ENCODE data around the gene SMARCB1.

Gene SMARCB1

DNA sequence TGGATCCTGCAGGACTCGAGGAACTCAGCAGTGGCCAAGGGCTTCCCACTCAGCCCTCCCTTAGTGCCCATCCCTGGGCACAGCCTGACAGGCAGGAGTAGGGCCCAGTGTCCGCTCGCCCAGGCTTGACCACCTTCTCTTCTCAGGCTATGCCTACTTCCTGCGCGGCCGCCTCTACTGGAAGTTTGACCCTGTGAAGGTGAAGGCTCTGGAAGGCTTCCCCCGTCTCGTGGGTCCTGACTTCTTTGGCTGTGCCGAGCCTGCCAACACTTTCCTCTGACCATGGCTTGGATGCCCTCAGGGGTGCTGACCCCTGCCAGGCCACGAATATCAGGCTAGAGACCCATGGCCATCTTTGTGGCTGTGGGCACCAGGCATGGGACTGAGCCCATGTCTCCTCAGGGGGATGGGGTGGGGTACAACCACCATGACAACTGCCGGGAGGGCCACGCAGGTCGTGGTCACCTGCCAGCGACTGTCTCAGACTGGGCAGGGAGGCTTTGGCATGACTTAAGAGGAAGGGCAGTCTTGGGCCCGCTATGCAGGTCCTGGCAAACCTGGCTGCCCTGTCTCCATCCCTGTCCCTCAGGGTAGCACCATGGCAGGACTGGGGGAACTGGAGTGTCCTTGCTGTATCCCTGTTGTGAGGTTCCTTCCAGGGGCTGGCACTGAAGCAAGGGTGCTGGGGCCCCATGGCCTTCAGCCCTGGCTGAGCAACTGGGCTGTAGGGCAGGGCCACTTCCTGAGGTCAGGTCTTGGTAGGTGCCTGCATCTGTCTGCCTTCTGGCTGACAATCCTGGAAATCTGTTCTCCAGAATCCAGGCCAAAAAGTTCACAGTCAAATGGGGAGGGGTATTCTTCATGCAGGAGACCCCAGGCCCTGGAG, 3.3 kb upstream of the SMARCB1 start:
- TF ChIP-seq, protein P1, sequence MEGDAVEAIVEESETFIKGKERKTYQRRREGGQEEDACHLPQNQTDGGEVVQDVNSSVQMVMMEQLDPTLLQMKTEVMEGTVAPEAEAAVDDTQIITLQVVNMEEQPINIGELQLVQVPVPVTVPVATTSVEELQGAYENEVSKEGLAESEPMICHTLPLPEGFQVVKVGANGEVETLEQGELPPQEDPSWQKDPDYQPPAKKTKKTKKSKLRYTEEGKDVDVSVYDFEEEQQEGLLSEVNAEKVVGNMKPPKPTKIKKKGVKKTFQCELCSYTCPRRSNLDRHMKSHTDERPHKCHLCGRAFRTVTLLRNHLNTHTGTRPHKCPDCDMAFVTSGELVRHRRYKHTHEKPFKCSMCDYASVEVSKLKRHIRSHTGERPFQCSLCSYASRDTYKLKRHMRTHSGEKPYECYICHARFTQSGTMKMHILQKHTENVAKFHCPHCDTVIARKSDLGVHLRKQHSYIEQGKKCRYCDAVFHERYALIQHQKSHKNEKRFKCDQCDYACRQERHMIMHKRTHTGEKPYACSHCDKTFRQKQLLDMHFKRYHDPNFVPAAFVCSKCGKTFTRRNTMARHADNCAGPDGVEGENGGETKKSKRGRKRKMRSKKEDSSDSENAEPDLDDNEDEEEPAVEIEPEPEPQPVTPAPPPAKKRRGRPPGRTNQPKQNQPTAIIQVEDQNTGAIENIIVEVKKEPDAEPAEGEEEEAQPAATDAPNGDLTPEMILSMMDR (IDR thresholded peaks at IDR 0.05; ENCODE audit: low read depth, low read length, missing control alignments) = no peak
- no peak overlapping the region for H3K4me3 ChIP-seq (ENCODE audit: low read depth, low read length)
- DNase-seq (ENCODE audit: low read depth) = no peak
- in situ Hi-C loops (cut with HindIII; ENCODE audit: low sequenced_read_pairs) = no loop called here

DNA sequence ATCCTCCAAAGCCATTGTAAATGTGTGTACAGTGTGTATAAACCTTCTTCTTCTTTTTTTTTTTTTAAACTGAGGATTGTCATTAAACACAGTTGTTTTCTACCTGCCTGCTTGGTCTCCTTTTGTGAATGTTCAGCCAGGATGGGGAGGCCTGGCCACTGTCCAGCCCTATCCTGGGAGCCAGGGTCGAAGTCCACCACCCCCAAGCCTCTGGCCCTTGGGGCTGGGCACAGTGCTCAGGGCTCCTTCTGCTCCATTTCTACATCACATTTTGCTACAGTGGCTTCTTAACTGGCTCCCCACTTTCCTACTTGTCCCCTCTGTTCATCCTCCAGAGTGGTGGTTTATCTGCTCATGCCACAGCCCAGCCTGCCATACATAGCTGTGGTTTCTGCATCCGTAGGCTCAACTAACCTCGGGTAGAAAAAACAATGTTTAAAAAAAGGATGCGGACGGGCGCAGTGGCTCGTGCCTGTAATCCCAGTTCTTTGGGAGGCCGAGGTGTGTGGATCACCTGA, 2.5 kb upstream of the SMARCB1 start:
- H3K4me3 ChIP-seq (ENCODE audit: low read depth, low read length) = no peak overlapping the region
- in situ Hi-C loops (cut with HindIII; ENCODE audit: low sequenced_read_pairs) = no loop called here
- DNase-seq (ENCODE audit: low read depth) = peak; percentile 24
- TF ChIP-seq, protein P1 (IDR thresholded peaks at IDR 0.05; ENCODE audit: low read depth, low read length, missing control alignments) = no peak

DNA sequence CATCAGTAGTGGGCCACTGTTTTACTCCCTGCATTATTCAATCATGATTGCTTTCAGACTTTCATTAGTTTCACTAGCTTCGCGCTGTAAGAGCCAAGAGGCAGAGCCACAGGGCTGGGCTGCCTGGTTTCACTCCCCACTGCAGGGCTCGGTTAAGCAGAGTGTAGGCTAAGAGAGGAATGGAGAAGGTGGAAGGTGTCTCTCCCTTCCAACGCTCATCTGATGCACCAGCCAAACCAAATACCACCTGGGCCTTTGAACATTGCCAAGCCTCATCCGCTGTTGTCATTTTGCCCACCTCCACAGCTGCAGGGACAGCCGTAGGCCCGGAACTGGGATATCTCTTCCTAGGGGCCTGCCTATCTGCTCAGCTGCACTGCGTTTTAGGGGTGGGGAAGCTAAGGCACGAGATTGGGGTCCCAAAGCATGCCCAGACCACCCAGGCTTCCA, 480 bp upstream of the SMARCB1 start:
- DNase-seq (ENCODE audit: low read depth) = no peak
- in situ Hi-C loops (cut with HindIII; ENCODE audit: low sequenced_read_pairs) = no loop called here
- peak overlapping the region; percentile 86 for H3K4me3 ChIP-seq (ENCODE audit: low read depth, low read length)
- TF ChIP-seq, protein P1 (IDR thresholded peaks at IDR 0.05; ENCODE audit: low read depth, low read length, missing control alignments) = no peak

DNA sequence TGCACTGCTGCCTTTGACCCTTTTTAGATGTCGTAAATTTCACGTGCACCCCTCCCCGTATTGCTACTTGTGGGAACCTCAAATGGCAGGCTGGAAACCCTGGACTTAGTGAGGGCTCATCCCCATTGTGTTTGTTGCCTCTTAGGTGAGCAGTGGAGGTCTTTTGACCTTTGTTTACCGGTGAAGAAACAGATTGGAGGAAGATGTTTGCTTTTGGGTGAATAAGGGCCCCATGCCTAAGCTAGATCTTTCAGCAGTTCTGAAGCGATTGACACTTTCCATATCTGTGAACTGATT, 782 bp downstream of the SMARCB1 start:
- TF ChIP-seq, protein P1 (IDR thresholded peaks at IDR 0.05; ENCODE audit: low read depth, low read length, missing control alignments) = no peak
- in situ Hi-C loops (cut with HindIII; ENCODE audit: low sequenced_read_pairs) = no loop called here
- DNase-seq (ENCODE audit: low read depth) = no peak
- H3K4me3 ChIP-seq (ENCODE audit: low read depth, low read length) = peak overlapping the region; percentile 86

DNA sequence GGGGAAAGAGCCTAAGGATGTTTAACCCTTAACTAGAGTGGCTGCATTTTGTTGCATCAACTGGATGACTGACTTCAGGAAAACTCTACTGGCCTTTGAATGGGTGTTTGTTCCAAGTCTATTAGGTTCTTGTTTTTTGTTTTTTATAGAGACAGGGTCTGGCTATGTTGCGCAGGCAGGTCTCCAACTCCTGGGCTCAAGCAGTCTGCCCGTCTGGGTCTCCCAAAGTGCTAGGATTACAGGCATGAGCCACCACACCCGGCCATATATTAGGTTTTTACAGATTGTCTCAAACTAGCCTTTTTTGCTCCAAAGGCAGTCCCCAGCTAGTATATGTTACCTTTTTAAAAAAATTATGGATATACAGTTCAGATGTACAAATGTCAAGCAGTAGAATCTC, 1.1 kb downstream of the SMARCB1 start:
- TF ChIP-seq, protein P1 (IDR thresholded peaks at IDR 0.05; ENCODE audit: low read depth, low read length, missing control alignments) = no peak
- H3K4me3 ChIP-seq (ENCODE audit: low read depth, low read length) = peak overlapping the region; percentile 86
- no peak for DNase-seq (ENCODE audit: low read depth)
- in situ Hi-C loops (cut with HindIII; ENCODE audit: low sequenced_read_pairs) = no loop called here

DNA sequence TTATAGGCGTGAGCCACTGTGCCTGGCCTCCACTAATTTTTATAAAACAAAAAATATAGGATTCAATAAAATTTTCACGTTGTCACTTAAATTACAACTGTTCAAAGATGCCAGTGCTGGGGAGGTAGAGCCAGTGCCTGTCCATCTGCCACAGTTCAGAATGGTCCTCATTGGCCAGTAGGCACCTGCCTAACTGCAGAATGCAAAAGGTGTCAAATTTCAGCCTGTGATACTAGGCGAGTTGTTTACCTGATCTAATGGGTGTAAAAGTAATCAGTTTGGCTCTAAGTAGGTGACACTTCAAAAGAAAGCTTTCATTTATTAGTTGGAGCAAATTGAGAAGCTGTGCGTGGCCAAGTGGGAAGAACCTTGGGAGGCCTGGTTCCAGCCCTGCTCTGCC, 2.4 kb downstream of the SMARCB1 start:
- no peak overlapping the region for H3K4me3 ChIP-seq (ENCODE audit: low read depth, low read length)
- in situ Hi-C loops (cut with HindIII; ENCODE audit: low sequenced_read_pairs) = no loop called here
- DNase-seq (ENCODE audit: low read depth) = no peak
- TF ChIP-seq, protein P1 (IDR thresholded peaks at IDR 0.05; ENCODE audit: low read depth, low read length, missing control alignments) = no peak
